ENCODE data around the gene HYI.

- TF ChIP-seq EZH2 (IDR thresholded peaks at IDR 0.05; ENCODE audit: low read depth, unreplicated experiment) (no peak), POLR2AphosphoS5 (IDR thresholded peaks at IDR 0.05; ENCODE audit: low read depth) (no peak), CTCF (conservative IDR thresholded peaks at IDR 0.05; ENCODE audit: low read depth in 2 of 2) (no peak), ZNF462 (CRISPR knock-in tag; IDR thresholded peaks at IDR 0.05) (no peak), STAT1 (IDR thresholded peaks at IDR 0.05; ENCODE audit: unreplicated experiment) (no peak), CREB1 (CRISPR knock-in tag; IDR thresholded peaks at IDR 0.05; ENCODE audit: low read depth) (no peak), REST (IDR thresholded peaks at IDR 0.05; ENCODE audit: unreplicated experiment) (no peak), EZH2phosphoT487 (IDR thresholded peaks at IDR 0.05; ENCODE audit: unreplicated experiment) (no peak), ETS1 (IDR thresholded peaks at IDR 0.05) (no peak), ZNF331 (CRISPR knock-in tag; IDR thresholded peaks at IDR 0.05; ENCODE audit: low read depth) (no peak), ZNF114 (CRISPR knock-in tag; IDR thresholded peaks at IDR 0.05) (no peak)
Observed at GRCh38 chr1:43451157-43451591, 2.6 kb downstream of the HYI start.
